ENCODE data around the gene C1QC. TPM values are rescaled to one million over a fixed set of nuclear protein-coding genes. Genes with fewer than 3 reads are reported as not detected.
A peak's percentile ranks its signal among the peaks of the same experiment; 100 is the strongest.

The C1QC gene
- total and polyA plus RNA-seq, 4 donors: 41.3 to 554 (median 230) TPM

DNA sequence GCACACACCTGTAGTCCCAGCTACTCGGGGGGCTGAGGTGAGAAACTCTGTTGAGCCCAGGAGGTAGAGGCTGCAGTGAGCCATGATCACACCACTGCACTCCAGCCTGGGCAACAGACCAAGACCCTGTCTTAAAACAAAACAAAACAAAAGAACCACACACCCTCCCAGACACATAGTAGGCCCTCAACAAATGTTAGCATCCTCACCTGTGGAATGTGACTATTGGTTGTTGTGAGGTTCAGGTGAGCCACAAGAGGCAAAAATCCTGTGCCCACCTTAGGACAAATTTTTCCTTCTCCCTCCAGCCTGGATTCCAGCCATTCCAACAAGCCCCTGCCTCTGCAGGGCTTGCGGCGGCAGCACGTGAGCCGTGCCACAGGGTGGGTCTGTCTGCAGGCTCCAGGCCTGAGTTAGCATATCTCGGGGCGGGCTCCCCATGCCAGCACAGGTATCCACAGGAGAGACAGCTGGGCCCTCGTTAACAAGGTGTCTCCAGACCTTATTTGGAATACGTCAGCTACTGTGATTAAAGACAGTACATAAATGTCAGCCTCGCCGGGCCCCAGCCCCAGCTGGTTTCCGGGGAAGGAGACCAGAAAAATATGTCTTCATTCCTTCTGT lies 27.0 kb downstream of the C1QC start:
- DNase-seq (no peak), ATAC-seq (ENCODE audit: insufficient read depth, low FRiP score) (no peak)
- H3K4me3 ChIP-seq: no peak overlapping the region
- peaks cover 0 to 3% (median 0%) of the 10 kb centered on the region in 3 donors for H3K27me3 ChIP-seq (ENCODE audit: control insufficient read depth in 3 of 3, insufficient read depth in 3 of 3, low read length in 2 of 3)
- H3K4me1 ChIP-seq (ENCODE audit: control insufficient read depth in 5 of 5, insufficient read depth in 5 of 5, low read length in 5 of 5): peaks cover 0 to 3% (median 0%) of the 10 kb centered on the region in 5 donors
- no peak overlapping the region for H3K27ac ChIP-seq (ENCODE audit: low read depth in 1 of 2, low read length in 1 of 2)
- no peaks in the 10 kb centered on the region for H3K36me3 ChIP-seq (ENCODE audit: control insufficient read depth in 4 of 4, insufficient read depth in 4 of 4, low read length in 4 of 4)
- no peaks in the 10 kb centered on the region for H3K9me3 ChIP-seq (ENCODE audit: control insufficient read depth in 4 of 4, insufficient read depth in 3 of 4, low read length in 3 of 4)
- 37 to 56% methylated on average over 12 of the region's 12 CpGs for WGBS, 2 donors
- TF ChIP-seq, protein P1, sequence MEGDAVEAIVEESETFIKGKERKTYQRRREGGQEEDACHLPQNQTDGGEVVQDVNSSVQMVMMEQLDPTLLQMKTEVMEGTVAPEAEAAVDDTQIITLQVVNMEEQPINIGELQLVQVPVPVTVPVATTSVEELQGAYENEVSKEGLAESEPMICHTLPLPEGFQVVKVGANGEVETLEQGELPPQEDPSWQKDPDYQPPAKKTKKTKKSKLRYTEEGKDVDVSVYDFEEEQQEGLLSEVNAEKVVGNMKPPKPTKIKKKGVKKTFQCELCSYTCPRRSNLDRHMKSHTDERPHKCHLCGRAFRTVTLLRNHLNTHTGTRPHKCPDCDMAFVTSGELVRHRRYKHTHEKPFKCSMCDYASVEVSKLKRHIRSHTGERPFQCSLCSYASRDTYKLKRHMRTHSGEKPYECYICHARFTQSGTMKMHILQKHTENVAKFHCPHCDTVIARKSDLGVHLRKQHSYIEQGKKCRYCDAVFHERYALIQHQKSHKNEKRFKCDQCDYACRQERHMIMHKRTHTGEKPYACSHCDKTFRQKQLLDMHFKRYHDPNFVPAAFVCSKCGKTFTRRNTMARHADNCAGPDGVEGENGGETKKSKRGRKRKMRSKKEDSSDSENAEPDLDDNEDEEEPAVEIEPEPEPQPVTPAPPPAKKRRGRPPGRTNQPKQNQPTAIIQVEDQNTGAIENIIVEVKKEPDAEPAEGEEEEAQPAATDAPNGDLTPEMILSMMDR (IDR thresholded peaks at IDR 0.05; ENCODE audit: control extremely low read depth, extremely low read depth): no peak
- H3K9ac ChIP-seq (ENCODE audit: insufficient read depth in 1 of 2, low read length in 2 of 2): no peak overlapping the region

DNA sequence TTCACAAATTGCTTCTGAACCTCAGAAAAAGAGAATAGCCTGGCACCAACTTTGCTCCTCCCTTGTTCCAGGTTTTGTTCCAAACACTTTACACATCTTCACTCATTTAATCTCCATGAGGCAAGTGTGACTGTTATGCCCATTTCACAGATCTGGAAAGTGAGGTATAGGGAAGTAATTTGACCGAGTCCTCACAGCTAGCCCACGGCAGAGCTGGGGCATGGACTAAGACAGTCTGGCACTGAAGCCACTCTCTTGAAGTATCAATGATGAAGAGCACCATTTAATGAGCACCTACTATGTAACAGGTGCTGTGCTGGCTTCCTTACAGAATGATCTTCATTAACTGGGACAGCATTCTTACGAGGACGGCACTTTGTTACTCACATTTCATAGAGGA lies 28.6 kb downstream of the C1QC start:
- H3K27ac ChIP-seq (ENCODE audit: low read depth in 1 of 2, low read length in 1 of 2): no peak overlapping the region
- no peaks in the 10 kb centered on the region for H3K9me3 ChIP-seq (ENCODE audit: control insufficient read depth in 4 of 4, insufficient read depth in 3 of 4, low read length in 3 of 4)
- H3K36me3 ChIP-seq (ENCODE audit: control insufficient read depth in 4 of 4, insufficient read depth in 4 of 4, low read length in 4 of 4): no peaks in the 10 kb centered on the region
- DNase-seq: no peak
- no peak for ATAC-seq (ENCODE audit: insufficient read depth, low FRiP score)
- no peak overlapping the region for H3K9ac ChIP-seq (ENCODE audit: insufficient read depth in 1 of 2, low read length in 2 of 2)
- TF ChIP-seq, protein P1 (IDR thresholded peaks at IDR 0.05; ENCODE audit: control extremely low read depth, extremely low read depth): no peak
- H3K4me3 ChIP-seq: no peak overlapping the region
- WGBS, 2 donors: 88% methylated on average over 4 of the region's 4 CpGs
- no peaks in the 10 kb centered on the region for H3K4me1 ChIP-seq (ENCODE audit: control insufficient read depth in 5 of 5, insufficient read depth in 5 of 5, low read length in 5 of 5)
- H3K27me3 ChIP-seq (ENCODE audit: control insufficient read depth in 3 of 3, insufficient read depth in 3 of 3, low read length in 2 of 3): peaks cover 0 to 3% (median 0%) of the 10 kb centered on the region in 3 donors

DNA sequence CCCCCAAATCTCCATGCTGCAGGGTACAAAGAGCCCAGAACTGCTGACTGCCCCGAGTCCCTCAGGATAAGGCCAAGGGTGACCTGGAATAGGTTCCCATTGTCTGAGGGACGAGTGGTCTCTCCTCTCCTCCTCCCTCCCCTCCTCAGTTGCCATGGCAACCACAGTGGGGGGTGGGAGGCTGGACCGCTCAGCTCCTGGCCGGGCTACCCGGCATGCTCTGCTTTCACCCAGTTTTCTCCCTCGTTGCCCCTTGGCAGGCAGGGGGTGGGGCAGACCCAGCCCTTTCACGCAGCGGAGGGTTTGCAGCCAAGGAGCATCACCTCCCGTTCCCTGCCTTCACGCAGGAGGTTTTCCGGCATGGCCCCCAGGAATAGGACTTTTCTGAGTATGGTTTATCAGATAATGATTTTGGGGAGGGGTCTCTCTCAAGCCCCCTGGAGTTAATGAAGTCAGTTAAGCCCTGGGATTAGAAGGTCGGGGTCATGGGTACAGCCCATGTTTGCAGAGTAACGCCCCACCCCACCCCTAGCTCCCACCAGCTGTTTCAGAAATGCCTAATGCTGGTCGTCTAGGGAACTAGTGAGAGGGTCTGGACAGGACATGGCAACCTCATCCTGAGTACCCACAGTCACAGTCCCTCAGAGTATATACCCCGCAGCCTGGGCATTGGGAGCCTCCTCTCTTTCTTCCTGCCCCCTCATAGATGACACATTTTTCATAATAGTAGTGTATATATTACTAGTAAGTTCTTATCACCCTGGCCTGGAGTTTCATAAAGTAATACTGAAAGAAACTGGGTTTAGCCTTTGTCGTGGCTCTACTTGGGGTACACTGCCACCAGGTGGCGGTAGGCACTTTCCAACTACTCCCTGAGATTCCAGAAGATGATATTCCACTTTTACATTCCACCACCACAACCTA lies 30.3 kb downstream of the C1QC start:
- Histone ChIP-seq H3K9me3 (ENCODE audit: control insufficient read depth in 4 of 4, insufficient read depth in 3 of 4, low read length in 3 of 4) (no peaks in the 10 kb centered on the region), H3K36me3 (ENCODE audit: control insufficient read depth in 4 of 4, insufficient read depth in 4 of 4, low read length in 4 of 4) (no peaks in the 10 kb centered on the region), H3K4me1 (ENCODE audit: control insufficient read depth in 5 of 5, insufficient read depth in 5 of 5, low read length in 5 of 5) (peaks cover 0 to 3% (median 0%) of the 10 kb centered on the region in 5 donors), H3K27me3 (ENCODE audit: control insufficient read depth in 3 of 3, insufficient read depth in 3 of 3, low read length in 2 of 3) (peaks cover 0 to 3% (median 0%) of the 10 kb centered on the region in 3 donors), H3K9ac (ENCODE audit: insufficient read depth in 1 of 2, low read length in 2 of 2) (no peak overlapping the region), H3K27ac (ENCODE audit: low read depth in 1 of 2, low read length in 1 of 2) (no peak overlapping the region), H3K4me3 (no peak overlapping the region)
- TF ChIP-seq, protein P1 (IDR thresholded peaks at IDR 0.05; ENCODE audit: control extremely low read depth, extremely low read depth): peak; percentile 27
- no peak for ATAC-seq (ENCODE audit: insufficient read depth, low FRiP score)
- DNase-seq: peak; percentile 32 to 62 (median 57)
- WGBS, 2 donors: 10 to 13% methylated on average over 17 of the region's 17 CpGs
